Muscle of arm (tissue), 12 donors: ENCODE results near the gene PARD3B. TPM values are rescaled to one million over a fixed set of nuclear protein-coding genes. Genes with fewer than 3 reads are reported as not detected.

Source experiments
- DNase-seq: peaks from one replicate; pipeline ENCODE4 v3.0.0-alpha.2; 2013
- polyA plus RNA-seq, 12 donors: library from polyadenylated mRNA; unstranded; fragments of 120-200 nt; gene quantifications; one replicate each; pipeline ENCODE4 v1.2.1, GENCODE V29; 2013; ENCODE audit not compliant: insufficient read length in 12 of 12

Gene PARD3B
- polyA plus RNA-seq, 12 donors: 7.3 to 12.2 (median 8.5) TPM; not detected in 1

GRCh38 chr2:205499006-205499405 is 953.7 kb downstream of the PARD3B start:
- no peak for DNase-seq

- DNase-seq: no peak
Observed at GRCh38 chr2:205500065-205500464, 954.8 kb downstream of the PARD3B start.

GRCh38 chr2:205500951-205501350 is 955.7 kb downstream of the PARD3B start:
- DNase-seq: no peak

GRCh38 chr2:205501826-205502225 is 956.6 kb downstream of the PARD3B start:
- no peak for DNase-seq

GRCh38 chr2:205505371-205505770 is 960.1 kb downstream of the PARD3B start:
- DNase-seq: no peak

- no peak for DNase-seq
Observed at GRCh38 chr2:205509655-205510054, 964.4 kb downstream of the PARD3B start.

- no peak for DNase-seq
Observed at GRCh38 chr2:205510345-205510744, 965.1 kb downstream of the PARD3B start.

- no peak for DNase-seq
Observed at GRCh38 chr2:205511221-205511620, 965.9 kb downstream of the PARD3B start.

- no peak for DNase-seq
Observed at GRCh38 chr2:205511641-205512040, 966.4 kb downstream of the PARD3B start.

- DNase-seq: no peak
Observed at GRCh38 chr2:205520311-205520710, 975.0 kb downstream of the PARD3B start.

- DNase-seq: no peak
Observed at GRCh38 chr2:205524656-205525055, 979.4 kb downstream of the PARD3B start.

- DNase-seq: no peak
Observed at GRCh38 chr2:205527801-205528200, 982.5 kb downstream of the PARD3B start.

- DNase-seq: no peak
Observed at GRCh38 chr2:205531072-205531471, 985.8 kb downstream of the PARD3B start.

- DNase-seq: no peak
Observed at GRCh38 chr2:205531489-205532148, 986.3 kb downstream of the PARD3B start.

- DNase-seq: no peak
Observed at GRCh38 chr2:205535001-205535400, 989.7 kb downstream of the PARD3B start.

GRCh38 chr2:205539603-205540002 is 994.3 kb downstream of the PARD3B start:
- no peak for DNase-seq

- DNase-seq: no peak
Observed at GRCh38 chr2:205540036-205540435, 994.8 kb downstream of the PARD3B start.

GRCh38 chr2:205543262-205543843 is 998.1 kb downstream of the PARD3B start:
- no peak for DNase-seq

GRCh38 chr2:205543937-205544702 is 998.8 kb downstream of the PARD3B start:
- DNase-seq: no peak

GRCh38 chr2:205545971-205546816 is 1000.9 kb downstream of the PARD3B start:
- DNase-seq: no peak

- DNase-seq: no peak
Observed at GRCh38 chr2:205555566-205556230, 1010.4 kb downstream of the PARD3B start.

- DNase-seq: no peak
Observed at GRCh38 chr2:205556357-205556756, 1011.1 kb downstream of the PARD3B start.
